A549 (cell line): ENCODE measurements around the gene ADARB2.

Experiments used
- HOXA7 ChIP-seq: fragments of 250-450 bp; sonication (Bioruptor Pico); IDR thresholded peaks from 2 replicates; pipeline ENCODE4 v1.5.0; 2020; ENCODE audit warnings: mild to moderate bottlenecking, moderate library complexity
- MAX ChIP-seq: IDR thresholded peaks from 2 replicates; pipeline ENCODE4 v1.6.1; 2012
- POLR2A ChIP-seq: IDR thresholded peaks from 2 replicates; pipeline ENCODE4 v1.6.1; 2012; ENCODE audit warnings: mild to moderate bottlenecking, low read length

GRCh38 chr10:1483826-1484225 is 253.5 kb downstream of the ADARB2 start:
- no peak for TF ChIP-seq HOXA7 (CRISPR knock-in tag)
- TF ChIP-seq MAX = no peak
- TF ChIP-seq POLR2A = no peak
